Parathyroid adenoma (tissue), 2 donors: Measurements from ENCODE around the gene LRRC1.

Experiments used
- H2AFZ ChIP-seq: fragments of 300-600 bp; sonication (generic); one replicate; pipeline ENCODE4 v1.7.0; 2017; ENCODE audit warnings: antibody characterized with exemption, mild to moderate bottlenecking
- H3K27ac ChIP-seq: fragments of 300-600 bp; sonication (generic); one replicate; pipeline ENCODE4 v1.7.0; 2017
- H3K27me3 ChIP-seq: fragments of 300-600 bp; sonication (generic); one replicate; pipeline ENCODE4 v1.7.0; 2017; ENCODE audit warnings: low read length; ENCODE audit not compliant: control insufficient read depth, insufficient read depth
- H3K36me3 ChIP-seq: fragments of 300-600 bp; sonication (generic); one replicate; pipeline ENCODE4 v1.7.0; 2017; ENCODE audit warnings: low read length; ENCODE audit not compliant: control insufficient read depth, insufficient read depth
- H3K4me1 ChIP-seq: fragments of 300-600 bp; sonication (generic); one replicate; pipeline ENCODE4 v1.7.0; 2017; ENCODE audit warnings: control low read depth
- H3K4me2 ChIP-seq: fragments of 300-600 bp; sonication (generic); one replicate; pipeline ENCODE4 v1.7.0; 2017; ENCODE audit warnings: low read length
- H3K4me3 ChIP-seq: fragments of 300-600 bp; sonication (generic); one replicate; pipeline ENCODE4 v1.7.0; 2017; ENCODE audit warnings: low read depth, low read length
- H3K79me2 ChIP-seq: fragments of 300-600 bp; sonication (generic); one replicate; pipeline ENCODE4 v1.7.0; 2017; ENCODE audit warnings: control low read depth
- H3K9ac ChIP-seq: fragments of 300-600 bp; sonication (generic); one replicate; pipeline ENCODE4 v1.7.0; 2017; ENCODE audit warnings: mild to moderate bottlenecking
- H3K9me3 ChIP-seq: fragments of 300-600 bp; sonication (generic); one replicate; pipeline ENCODE4 v1.7.0; 2017; ENCODE audit warnings: low read length; ENCODE audit not compliant: control insufficient read depth
- CTCF ChIP-seq: fragments of 300-600 bp; sonication (generic); IDR thresholded peaks from one replicate; pipeline ENCODE4 v1.7.0; 2017; ENCODE audit warnings: antibody characterized with exemption, mild to moderate bottlenecking
- donor health status: primary hyperparathyroidism.

The LRRC1 gene

GRCh38 chr6:53878808-53879207, 84.0 kb downstream of the LRRC1 start:
- no peak overlapping the region for H3K27ac ChIP-seq
- no peak overlapping the region for H3K9ac ChIP-seq
- H3K36me3 ChIP-seq: no peaks in the 10 kb centered on the region
- TF ChIP-seq CTCF: no peak
- no peak overlapping the region for H2AFZ ChIP-seq
- no peak overlapping the region for H3K4me3 ChIP-seq
- peaks cover 4% of the 10 kb centered on the region for H3K4me1 ChIP-seq
- no peak overlapping the region for H3K4me2 ChIP-seq
- peaks cover 40% of the 10 kb centered on the region for H3K79me2 ChIP-seq
- H3K27me3 ChIP-seq: no peaks in the 10 kb centered on the region
- H3K9me3 ChIP-seq: no peaks in the 10 kb centered on the region

GRCh38 chr6:53879608-53880007, 84.8 kb downstream of the LRRC1 start:
- TF ChIP-seq CTCF: no peak
- Histone ChIP-seq H3K36me3 (no peaks in the 10 kb centered on the region), H3K4me3 (no peak overlapping the region), H3K27me3 (no peaks in the 10 kb centered on the region), H3K4me1 (peaks cover 4% of the 10 kb centered on the region), H3K27ac (no peak overlapping the region), H3K9ac (no peak overlapping the region), H3K4me2 (no peak overlapping the region), H3K79me2 (peaks cover 36% of the 10 kb centered on the region), H2AFZ (no peak overlapping the region), H3K9me3 (no peaks in the 10 kb centered on the region)

- Histone ChIP-seq H3K79me2 (peaks cover 6% of the 10 kb centered on the region), H3K36me3 (no peaks in the 10 kb centered on the region), H3K27me3 (no peaks in the 10 kb centered on the region), H2AFZ (no peak overlapping the region), H3K4me3 (no peak overlapping the region), H3K9me3 (no peaks in the 10 kb centered on the region), H3K9ac (no peak overlapping the region), H3K4me1 (no peaks in the 10 kb centered on the region), H3K27ac (no peak overlapping the region), H3K4me2 (no peak overlapping the region)
- no peak for TF ChIP-seq CTCF
Measured at GRCh38 chr6:53887316-53887715, 92.5 kb downstream of the LRRC1 start.

- no peaks in the 10 kb centered on the region for H3K4me1 ChIP-seq
- no peak overlapping the region for H3K4me3 ChIP-seq
- no peak overlapping the region for H3K27ac ChIP-seq
- H3K36me3 ChIP-seq: no peaks in the 10 kb centered on the region
- no peaks in the 10 kb centered on the region for H3K9me3 ChIP-seq
- no peaks in the 10 kb centered on the region for H3K27me3 ChIP-seq
- H2AFZ ChIP-seq: no peak overlapping the region
- peaks cover 6% of the 10 kb centered on the region for H3K79me2 ChIP-seq
- no peak overlapping the region for H3K9ac ChIP-seq
- no peak overlapping the region for H3K4me2 ChIP-seq
- TF ChIP-seq CTCF: no peak
Measured at GRCh38 chr6:53888931-53889330, 94.1 kb downstream of the LRRC1 start.

GRCh38 chr6:53889365-53889764, 94.6 kb downstream of the LRRC1 start:
- Histone ChIP-seq H3K27ac (no peak overlapping the region), H2AFZ (no peak overlapping the region), H3K27me3 (no peaks in the 10 kb centered on the region), H3K4me1 (no peaks in the 10 kb centered on the region), H3K36me3 (no peaks in the 10 kb centered on the region), H3K9ac (no peak overlapping the region), H3K9me3 (no peaks in the 10 kb centered on the region), H3K79me2 (peaks cover 6% of the 10 kb centered on the region), H3K4me3 (no peak overlapping the region), H3K4me2 (no peak overlapping the region)
- no peak for TF ChIP-seq CTCF
